Calu3 (cell line): ENCODE results near the gene CHL1. TPM values are rescaled to one million over a fixed set of nuclear protein-coding genes. Genes with fewer than 3 reads are reported as not detected.

Experiments used
- BruUV-seq: library from RNA; stranded (reverse); fragments of 400-500 nt; replicated peaks from 2 replicates; lab custom pipeline; 2021; lab: Mats Ljungman, UMichigan
- CTCF ChIA-PET: fragments of 300-600 bp; sonication (Branson Sonifier 250); formaldehyde crosslinking; loops from one replicate; lab custom pipeline; 2022; ENCODE audit warnings: antibody characterized with exemption; lab: Charles Lee
- DNase-seq: peaks from one replicate; pipeline ENCODE4 v3.0.0; 2022
- H3K27ac Mint-ChIP-seq: one replicate; pipeline ENCODE4 v1.8.0; 2022; ENCODE audit warnings: mixed read lengths; ENCODE audit not compliant: unreplicated experiment
- H3K27me3 Mint-ChIP-seq: one replicate; pipeline ENCODE4 v1.8.0; 2022; ENCODE audit warnings: mixed read lengths; ENCODE audit not compliant: unreplicated experiment
- H3K36me3 Mint-ChIP-seq: one replicate; pipeline ENCODE4 v1.8.0; 2022; ENCODE audit warnings: mild to moderate bottlenecking, moderate library complexity, mixed read lengths; ENCODE audit not compliant: insufficient read depth, unreplicated experiment
- H3K4me1 Mint-ChIP-seq: one replicate; pipeline ENCODE4 v1.8.0; 2022; ENCODE audit warnings: mild to moderate bottlenecking, low read depth, mixed read lengths; ENCODE audit not compliant: unreplicated experiment
- H3K4me3 Mint-ChIP-seq: one replicate; pipeline ENCODE4 v1.8.0; 2022; ENCODE audit warnings: mild to moderate bottlenecking, low read depth, moderate library complexity, mixed read lengths; ENCODE audit not compliant: unreplicated experiment
- H3K9me3 Mint-ChIP-seq: one replicate; pipeline ENCODE4 v1.8.0; 2022; ENCODE audit warnings: low read depth, mixed read lengths; ENCODE audit not compliant: unreplicated experiment
- CTCF ChIP-seq: fragments of 200-600 bp; IDR thresholded peaks from one replicate; pipeline ENCODE4 v1.8.0; 2022; ENCODE audit warnings: antibody characterized with exemption; ENCODE audit not compliant: unreplicated experiment
- intact Hi-C: fragments of 100-400 bp; cut with micrococcal nuclease; formaldehyde crosslinking; loops from one replicate; pipeline ENCODE4 v1.10.0; 2022; ENCODE audit not compliant: unreplicated experiment
- total RNA-seq: library from RNA; stranded (reverse); gene quantifications from 2 replicates; pipeline ENCODE4 v1.2.3, GENCODE V29; 2022

Gene CHL1
- total RNA-seq, 1 experiment from 2014 or later = 0.73 TPM

GRCh38 chr3:420584-420983, 224.0 kb downstream of the CHL1 start:
- H3K4me1 Mint-ChIP-seq = peaks cover 8% of the 10 kb centered on the region
- H3K4me3 Mint-ChIP-seq = no peak overlapping the region
- H3K27ac Mint-ChIP-seq = no peak overlapping the region
- CTCF ChIA-PET = no interaction called here
- no peak for TF ChIP-seq CTCF
- DNase-seq = no peak
- BruUV-seq = no TSS peak
- no peaks in the 10 kb centered on the region for H3K27me3 Mint-ChIP-seq
- no peaks in the 10 kb centered on the region for H3K9me3 Mint-ChIP-seq
- intact Hi-C loops = loop anchor here (10.0 kb wide), 1 partner anchor 424 kb away; no protein-coding TSS in a partner anchor
- no peaks in the 10 kb centered on the region for H3K36me3 Mint-ChIP-seq

GRCh38 chr3:425079-425478, 228.5 kb downstream of the CHL1 start:
- Mint-ChIP-seq H3K9me3 (no peaks in the 10 kb centered on the region), H3K4me1 (peaks cover 1% of the 10 kb centered on the region), H3K27ac (no peak overlapping the region), H3K4me3 (no peak overlapping the region), H3K36me3 (no peaks in the 10 kb centered on the region), H3K27me3 (no peaks in the 10 kb centered on the region)
- intact Hi-C loops = loop anchor here (10.0 kb wide), 1 partner anchor 420 kb away; no protein-coding TSS in a partner anchor
- CTCF ChIA-PET = no interaction called here
- no peak for DNase-seq
- TF ChIP-seq CTCF = no peak
- no TSS peak for BruUV-seq

GRCh38 chr3:426072-426471, 229.5 kb downstream of the CHL1 start:
- Mint-ChIP-seq H3K27ac (peak overlapping the region; percentile 27), H3K27me3 (no peaks in the 10 kb centered on the region), H3K4me1 (no peaks in the 10 kb centered on the region), H3K36me3 (no peaks in the 10 kb centered on the region), H3K4me3 (no peak overlapping the region), H3K9me3 (no peaks in the 10 kb centered on the region)
- intact Hi-C loops = loop anchor here (10.0 kb wide), 1 partner anchor 419 kb away; no protein-coding TSS in a partner anchor
- DNase-seq = peak; percentile 30
- TF ChIP-seq CTCF = no peak
- CTCF ChIA-PET = no interaction called here
- BruUV-seq = no TSS peak

- H3K27ac Mint-ChIP-seq = no peak overlapping the region
- H3K4me3 Mint-ChIP-seq = no peak overlapping the region
- BruUV-seq = no TSS peak
- no peaks in the 10 kb centered on the region for H3K9me3 Mint-ChIP-seq
- CTCF ChIA-PET = no interaction called here
- no peaks in the 10 kb centered on the region for H3K36me3 Mint-ChIP-seq
- TF ChIP-seq CTCF = no peak
- H3K27me3 Mint-ChIP-seq = no peaks in the 10 kb centered on the region
- no peaks in the 10 kb centered on the region for H3K4me1 Mint-ChIP-seq
- intact Hi-C loops = loop anchor here (10.0 kb wide), 1 partner anchor 418 kb away; no protein-coding TSS in a partner anchor
- no peak for DNase-seq
These were observed 230.6 kb downstream of the CHL1 start for GRCh38 chr3:427128-427527.
